ENCODE results near the gene HCRTR1.

HCRTR1 gene

DNA sequence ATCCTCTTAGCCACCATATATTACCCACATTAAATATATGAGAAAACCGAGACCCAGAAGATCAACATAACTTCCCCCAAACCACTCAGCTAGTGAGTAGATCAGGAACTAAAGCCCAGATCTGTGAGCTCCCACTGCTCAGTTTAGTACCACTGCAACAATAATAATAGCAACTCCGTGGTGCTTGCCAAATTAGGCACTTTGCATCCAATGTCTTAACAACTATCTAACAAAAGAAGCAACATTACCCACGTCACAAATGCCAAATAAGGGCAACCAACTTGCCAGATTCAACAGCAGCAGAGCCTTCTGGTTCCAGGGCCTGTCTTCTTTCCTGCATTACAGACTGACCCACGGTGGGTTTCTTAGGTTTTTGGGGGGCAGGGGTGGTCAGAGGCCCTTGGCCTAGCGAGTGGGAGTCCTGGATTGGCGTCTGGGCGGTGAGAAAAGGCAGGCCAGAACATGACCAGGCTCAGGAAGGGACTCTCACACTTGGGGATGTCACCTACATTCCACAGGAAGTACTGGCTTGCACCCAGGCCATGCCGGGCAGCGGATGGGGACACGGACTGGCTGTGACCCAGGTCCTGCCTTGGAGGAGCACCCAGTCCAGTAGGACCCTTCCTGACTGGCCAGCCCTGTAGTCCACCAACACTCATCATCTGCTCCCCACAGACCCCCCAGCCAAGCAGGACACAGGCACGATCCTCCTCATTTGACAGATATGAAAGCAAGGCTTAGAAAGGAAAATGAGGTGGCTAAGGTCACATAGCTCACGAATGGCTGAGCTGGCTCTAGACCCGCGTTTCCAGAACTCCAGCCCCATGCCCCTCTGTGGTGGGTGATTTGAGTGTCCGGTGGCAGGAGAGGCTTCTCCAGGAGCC lies 4.6 kb downstream of the HCRTR1 start:
- TF ChIP-seq POLR2A (IDR thresholded peaks at IDR 0.05; ENCODE audit: low read depth, low read length): no peak
- no peak for DNase-seq (ENCODE audit: insufficient read length, low spot score)
- FAIRE-seq: no peak

DNA sequence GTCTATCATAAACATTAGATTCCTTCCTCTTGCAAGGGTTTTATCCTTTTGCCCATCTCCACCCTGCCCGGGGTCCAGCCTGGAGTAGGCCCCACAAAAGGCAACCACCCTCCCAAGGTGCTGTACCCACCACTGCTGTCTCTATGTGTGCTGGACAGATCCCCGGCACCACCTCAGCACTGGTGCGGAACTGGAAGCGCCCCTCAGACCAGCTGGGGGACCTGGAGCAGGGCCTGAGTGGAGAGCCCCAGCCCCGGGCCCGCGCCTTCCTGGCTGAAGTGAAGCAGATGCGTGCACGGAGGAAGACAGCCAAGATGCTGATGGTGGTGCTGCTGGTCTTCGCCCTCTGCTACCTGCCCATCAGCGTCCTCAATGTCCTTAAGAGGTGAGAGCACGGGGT lies 5.9 kb downstream of the HCRTR1 start:
- no peak for FAIRE-seq
- DNase-seq (ENCODE audit: insufficient read length, low spot score): no peak
- TF ChIP-seq POLR2A (IDR thresholded peaks at IDR 0.05; ENCODE audit: low read depth, low read length): no peak

- no peak for TF ChIP-seq POLR2A (IDR thresholded peaks at IDR 0.05; ENCODE audit: low read depth, low read length)
- no peak for FAIRE-seq
- DNase-seq (ENCODE audit: insufficient read length, low spot score): no peak
Measured at GRCh38 chr1:31624309-31624708, 6.8 kb downstream of the HCRTR1 start.

DNA sequence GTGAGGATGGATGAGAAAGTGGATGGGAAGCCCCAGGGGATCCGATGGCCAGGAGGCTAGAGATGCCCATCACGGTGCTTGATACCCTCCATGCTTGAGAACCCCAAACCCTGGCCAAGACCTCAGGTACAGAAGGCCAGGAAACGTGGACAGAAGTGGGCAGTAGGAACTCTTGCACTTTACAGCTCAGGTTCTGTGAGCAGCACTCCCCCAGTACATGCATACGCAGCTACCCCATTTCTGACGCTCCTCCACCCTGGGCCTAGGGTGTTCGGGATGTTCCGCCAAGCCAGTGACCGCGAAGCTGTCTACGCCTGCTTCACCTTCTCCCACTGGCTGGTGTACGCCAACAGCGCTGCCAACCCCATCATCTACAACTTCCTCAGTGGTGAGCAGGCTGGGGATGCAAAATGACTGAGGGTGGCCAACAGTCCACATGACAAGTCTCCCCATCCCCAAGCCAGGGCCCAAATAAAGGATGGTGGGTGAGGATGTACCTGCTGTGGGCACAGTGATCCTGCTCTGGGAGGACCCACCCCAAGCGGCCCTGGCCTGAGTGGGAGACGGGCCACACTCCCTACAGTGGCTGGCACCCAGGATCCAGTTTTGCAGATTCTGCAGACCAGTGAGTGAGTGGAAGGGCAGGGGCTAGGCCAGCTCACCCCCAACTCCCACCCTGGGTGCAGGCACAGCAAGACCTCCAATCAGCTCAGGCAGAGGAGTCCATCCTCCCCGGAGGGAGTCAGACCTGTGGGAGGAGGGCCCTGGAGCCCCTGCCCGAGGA lies 7.4 kb downstream of the HCRTR1 start:
- no peak for TF ChIP-seq POLR2A (IDR thresholded peaks at IDR 0.05; ENCODE audit: low read depth, low read length)
- FAIRE-seq: no peak
- no peak for DNase-seq (ENCODE audit: insufficient read length, low spot score)

GRCh38 chr1:31625561-31626222 lies 8.2 kb downstream of the HCRTR1 start:
- FAIRE-seq (no peak), DNase-seq (ENCODE audit: insufficient read length, low spot score) (peak; percentile 62)
- no peak for TF ChIP-seq POLR2A (IDR thresholded peaks at IDR 0.05; ENCODE audit: low read depth, low read length)

- TF ChIP-seq POLR2A (IDR thresholded peaks at IDR 0.05; ENCODE audit: low read depth, low read length): no peak
- FAIRE-seq (no peak), DNase-seq (ENCODE audit: insufficient read length, low spot score) (no peak)
Measured at GRCh38 chr1:31626223-31627207, 9.0 kb downstream of the HCRTR1 start.

GRCh38 chr1:31627301-31627929 lies 9.9 kb downstream of the HCRTR1 start:
- TF ChIP-seq POLR2A (IDR thresholded peaks at IDR 0.05; ENCODE audit: low read depth, low read length): no peak
- FAIRE-seq (no peak), DNase-seq (ENCODE audit: insufficient read length, low spot score) (no peak)

GRCh38 chr1:31627930-31628559 lies 10.6 kb downstream of the HCRTR1 start:
- FAIRE-seq: no peak
- DNase-seq (ENCODE audit: insufficient read length, low spot score): no peak
- no peak for TF ChIP-seq POLR2A (IDR thresholded peaks at IDR 0.05; ENCODE audit: low read depth, low read length)

DNA sequence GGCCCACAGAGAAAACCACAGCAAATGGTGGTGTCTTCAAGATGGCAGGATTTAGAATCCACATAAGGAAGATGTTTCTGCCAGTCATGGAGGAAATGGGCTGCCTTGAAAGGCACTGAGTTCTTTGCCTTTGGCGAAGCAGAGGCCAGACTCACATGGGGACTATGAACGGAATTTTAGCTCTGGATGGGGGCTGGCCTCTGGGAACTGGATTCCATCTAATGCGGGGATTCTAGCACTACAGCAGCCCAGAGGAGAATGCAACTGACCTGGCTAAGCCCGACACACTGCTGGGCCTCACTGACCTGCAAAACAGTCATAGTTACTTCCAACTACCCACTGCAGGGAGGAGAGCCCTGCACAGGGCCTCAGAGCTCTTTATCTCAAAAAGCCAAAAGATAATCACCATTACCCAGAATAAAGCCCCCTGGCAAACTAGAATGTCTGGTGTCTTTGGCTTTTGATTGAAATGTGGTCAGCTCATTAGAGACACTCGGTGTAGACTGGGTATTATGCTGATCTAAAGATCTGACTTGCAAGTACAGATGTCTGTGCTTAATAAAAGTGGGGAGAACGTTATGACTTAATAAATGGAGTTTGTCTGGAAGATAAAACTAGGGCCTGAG lies 11.6 kb downstream of the HCRTR1 start:
- DNase-seq (ENCODE audit: insufficient read length, low spot score) (no peak), FAIRE-seq (no peak)
- TF ChIP-seq POLR2A (IDR thresholded peaks at IDR 0.05; ENCODE audit: low read depth, low read length): no peak

GRCh38 chr1:31632649-31633048 lies 15.2 kb downstream of the HCRTR1 start:
- TF ChIP-seq POLR2A (IDR thresholded peaks at IDR 0.05; ENCODE audit: low read depth, low read length): no peak
- DNase-seq (ENCODE audit: insufficient read length, low spot score): no peak
- no peak for FAIRE-seq

DNA sequence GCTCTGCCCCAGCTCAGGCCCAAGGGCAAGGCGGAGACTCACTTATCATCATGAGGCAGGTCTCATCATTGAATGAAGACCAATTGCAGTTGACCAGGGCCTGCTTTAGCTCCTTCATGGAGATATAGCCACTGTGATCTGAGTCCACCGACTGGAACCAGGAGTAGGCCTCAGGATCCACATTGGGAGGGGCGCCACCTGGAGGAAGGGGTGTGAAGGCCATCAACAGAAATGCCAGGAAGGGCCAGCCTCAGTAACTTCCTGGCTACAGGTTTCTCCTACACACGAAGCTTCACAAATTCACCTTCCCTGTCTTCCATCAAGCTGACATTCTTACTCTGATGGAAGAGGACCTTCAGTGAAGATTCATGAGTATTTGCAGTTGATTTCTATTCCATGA lies 15.6 kb downstream of the HCRTR1 start:
- FAIRE-seq (no peak), DNase-seq (ENCODE audit: insufficient read length, low spot score) (no peak)

More for the DNA sequence above, 15.6 kb downstream of the HCRTR1 start:
- no peak for TF ChIP-seq POLR2A (IDR thresholded peaks at IDR 0.05; ENCODE audit: low read depth, low read length)
